ENCODE measurements around the gene COL26A1.

COL26A1 gene

GRCh38 chr7:101588131-101588935, 225.7 kb downstream of the COL26A1 start:
- DNase-seq (ENCODE audit: low read depth) = no peak
- in situ Hi-C loops (cut with HindIII; ENCODE audit: low sequenced_read_pairs) = no loop called here
- H3K4me3 ChIP-seq (ENCODE audit: low read depth, low read length) = no peak overlapping the region
- no peak for TF ChIP-seq CTCF (IDR thresholded peaks at IDR 0.05; ENCODE audit: low read depth, low read length, missing control alignments)

GRCh38 chr7:101589052-101589451, 226.4 kb downstream of the COL26A1 start:
- no peak for TF ChIP-seq CTCF (IDR thresholded peaks at IDR 0.05; ENCODE audit: low read depth, low read length, missing control alignments)
- H3K4me3 ChIP-seq (ENCODE audit: low read depth, low read length) = no peak overlapping the region
- no peak for DNase-seq (ENCODE audit: low read depth)
- in situ Hi-C loops (cut with HindIII; ENCODE audit: low sequenced_read_pairs) = no loop called here

- in situ Hi-C loops (cut with HindIII; ENCODE audit: low sequenced_read_pairs) = no loop called here
- no peak for DNase-seq (ENCODE audit: low read depth)
- TF ChIP-seq CTCF (IDR thresholded peaks at IDR 0.05; ENCODE audit: low read depth, low read length, missing control alignments) = no peak
- no peak overlapping the region for H3K4me3 ChIP-seq (ENCODE audit: low read depth, low read length)
Measured at GRCh38 chr7:101589976-101590662, 227.4 kb downstream of the COL26A1 start.

GRCh38 chr7:101590663-101591435, 228.2 kb downstream of the COL26A1 start:
- DNase-seq (ENCODE audit: low read depth) = no peak
- in situ Hi-C loops (cut with HindIII; ENCODE audit: low sequenced_read_pairs) = no loop called here
- no peak overlapping the region for H3K4me3 ChIP-seq (ENCODE audit: low read depth, low read length)
- no peak for TF ChIP-seq CTCF (IDR thresholded peaks at IDR 0.05; ENCODE audit: low read depth, low read length, missing control alignments)

GRCh38 chr7:101591504-101591903, 228.8 kb downstream of the COL26A1 start:
- in situ Hi-C loops (cut with HindIII; ENCODE audit: low sequenced_read_pairs) = no loop called here
- H3K4me3 ChIP-seq (ENCODE audit: low read depth, low read length) = no peak overlapping the region
- no peak for TF ChIP-seq CTCF (IDR thresholded peaks at IDR 0.05; ENCODE audit: low read depth, low read length, missing control alignments)
- DNase-seq (ENCODE audit: low read depth) = no peak

- H3K4me3 ChIP-seq (ENCODE audit: low read depth, low read length) = no peak overlapping the region
- no peak for DNase-seq (ENCODE audit: low read depth)
- no peak for TF ChIP-seq CTCF (IDR thresholded peaks at IDR 0.05; ENCODE audit: low read depth, low read length, missing control alignments)
- in situ Hi-C loops (cut with HindIII; ENCODE audit: low sequenced_read_pairs) = no loop called here
Measured at GRCh38 chr7:101593556-101593955, 230.9 kb downstream of the COL26A1 start.

All from astrocyte of the cerebellum (primary cell).